Right kidney (tissue), 1 donor: ENCODE data around the gene SNX14.
"Not testable (repeated sequence)": the region's sequence is repeated elsewhere in the genome, so short reads cannot be mapped to it uniquely, and the experiment has no call there.

ENCODE experiments used
- DNase-seq: peaks from one replicate; pipeline ENCODE4 v3.0.0-alpha.2; 2016

The SNX14 gene

DNA sequence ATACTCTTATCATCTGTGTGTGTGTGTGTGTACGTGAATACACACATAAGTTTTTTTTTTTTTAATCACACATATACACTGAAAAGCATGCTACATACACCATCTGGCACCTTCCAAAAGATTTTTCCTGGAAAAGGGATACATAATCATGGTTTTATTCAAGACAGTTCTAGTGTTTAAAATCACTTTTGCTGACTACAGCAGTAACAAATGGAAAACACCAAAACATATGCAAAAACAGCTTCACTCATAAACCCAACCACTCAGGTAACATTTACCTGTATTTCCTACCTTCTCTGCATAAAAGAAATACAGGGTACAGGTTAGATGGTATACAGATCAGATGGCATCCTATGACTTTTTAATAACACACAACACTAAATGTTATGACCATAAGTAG, 2.5 kb downstream of the SNX14 start:
- no peak for DNase-seq

GRCh38 chr6:85585741-85586140, 7.9 kb downstream of the SNX14 start:
- no peak for DNase-seq

DNA sequence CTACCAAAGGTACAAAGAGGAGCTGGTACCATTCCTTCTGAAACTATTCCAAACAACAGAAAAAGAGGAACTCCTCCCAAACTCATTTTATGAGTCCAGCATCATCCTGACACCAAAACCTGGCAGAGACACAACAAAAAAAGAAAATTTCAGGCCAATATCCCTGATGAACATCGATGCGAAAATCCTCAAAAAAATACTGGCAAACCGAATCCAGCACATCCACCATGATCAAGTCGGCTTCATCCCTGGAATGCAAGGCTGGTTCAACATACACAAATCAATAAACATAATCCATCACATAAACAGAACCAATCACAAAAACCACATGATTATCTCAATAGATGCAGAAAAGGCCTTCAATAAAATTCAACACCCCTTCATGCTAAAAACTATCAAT, 10.8 kb downstream of the SNX14 start:
- DNase-seq, result not testable (repeated sequence)

DNA sequence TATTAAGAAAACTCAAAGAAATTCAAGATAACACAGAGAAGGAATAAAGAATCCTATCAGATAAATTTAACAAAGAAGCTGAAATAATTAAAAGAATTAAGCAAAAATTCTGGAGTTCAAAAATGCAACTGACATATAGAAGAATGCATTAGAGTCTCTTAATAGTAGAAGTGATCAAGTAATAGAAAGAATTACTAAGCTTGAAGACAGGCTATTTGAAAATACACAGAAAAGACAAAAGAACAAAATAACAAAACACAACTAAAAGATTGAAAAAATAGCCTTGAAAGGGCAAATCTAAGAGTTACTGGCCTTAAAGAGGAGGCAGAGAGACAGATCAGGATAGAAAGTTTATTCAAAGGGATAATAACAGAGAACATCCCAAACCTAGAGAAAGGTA, 12.1 kb downstream of the SNX14 start:
- DNase-seq, result no peak

DNA sequence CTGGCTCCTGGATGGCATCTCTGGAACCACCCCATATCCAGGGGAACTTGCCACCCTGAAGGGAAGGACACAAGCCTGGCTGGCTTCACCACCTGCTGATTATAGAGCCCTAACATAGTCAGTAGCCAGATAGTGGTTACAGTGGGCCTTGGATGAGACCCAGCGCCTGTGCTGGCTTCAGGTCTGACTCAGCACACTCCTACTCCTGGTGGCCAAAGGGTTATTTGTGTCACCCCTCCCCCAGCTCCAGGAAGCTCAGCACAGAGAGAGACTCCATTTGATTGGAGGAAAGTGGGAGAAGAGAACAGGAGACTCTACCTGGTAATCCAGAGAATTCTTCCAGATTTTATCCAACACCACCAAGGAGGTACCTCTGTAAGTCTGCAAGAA, 12.8 kb downstream of the SNX14 start:
- DNase-seq, result no peak

DNA sequence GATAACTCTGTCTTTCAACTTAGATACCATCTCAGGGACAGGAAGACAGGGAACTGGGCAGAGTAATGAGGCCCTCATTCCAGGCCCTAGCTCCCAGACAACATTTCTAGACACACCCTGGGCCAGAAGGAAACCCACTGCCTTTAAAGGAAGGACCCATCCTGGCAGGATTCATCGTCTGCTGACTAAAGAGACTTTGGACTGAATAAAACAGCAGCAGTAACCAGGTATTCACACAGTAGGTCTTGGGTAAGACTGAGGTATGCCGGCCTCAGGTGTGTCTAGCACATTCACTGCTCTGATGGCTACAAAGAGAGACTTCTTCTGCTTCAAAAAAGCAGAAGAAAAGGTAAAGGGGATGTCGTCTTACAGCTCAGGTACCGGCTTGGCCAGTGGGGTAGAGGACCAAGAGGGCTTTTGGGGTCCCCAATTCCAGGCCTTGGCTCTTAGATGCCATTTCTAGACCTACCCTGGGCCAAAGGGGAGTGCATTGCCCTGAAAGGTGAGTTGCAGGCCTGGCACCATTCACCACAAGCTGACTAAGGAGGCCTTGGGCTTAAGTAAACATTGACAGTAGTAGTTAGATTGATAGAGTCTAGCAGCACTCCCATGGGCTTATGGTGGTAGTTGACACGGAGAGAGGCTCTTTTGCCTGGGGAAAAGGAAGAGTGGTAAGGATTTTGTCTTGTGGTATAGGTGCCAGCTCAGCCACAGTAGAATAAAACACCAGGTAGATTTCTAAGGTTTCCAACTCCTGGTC, 13.4 kb downstream of the SNX14 start:
- DNase-seq, result no peak

- DNase-seq, result no peak
Measured at GRCh38 chr6:85579581-85579980, 14.1 kb downstream of the SNX14 start.

GRCh38 chr6:85576476-85576875, 17.2 kb downstream of the SNX14 start:
- no peak for DNase-seq

GRCh38 chr6:85574932-85575598, 18.6 kb downstream of the SNX14 start:
- DNase-seq, result no peak

DNA sequence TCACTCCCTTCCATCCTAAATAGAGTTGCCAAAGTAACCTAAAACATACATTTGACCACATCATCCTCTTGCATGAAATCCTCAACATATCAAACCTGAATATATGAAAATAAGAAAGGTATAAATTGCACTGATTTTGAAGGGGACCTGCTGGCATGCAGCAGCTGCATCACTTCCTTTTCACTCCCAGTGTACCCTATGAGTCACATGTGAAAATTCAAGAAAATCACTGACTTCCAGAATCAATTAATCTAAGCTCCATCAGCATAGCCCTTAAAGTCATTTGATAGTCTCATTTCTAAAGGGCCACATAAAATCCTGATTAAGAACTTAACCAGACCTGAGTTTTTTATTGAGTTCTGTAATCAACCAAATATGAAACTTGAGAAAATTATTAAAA, 24.3 kb downstream of the SNX14 start:
- no peak for DNase-seq

- no peak for DNase-seq
Measured at GRCh38 chr6:85568411-85568810, 25.2 kb downstream of the SNX14 start.

DNA sequence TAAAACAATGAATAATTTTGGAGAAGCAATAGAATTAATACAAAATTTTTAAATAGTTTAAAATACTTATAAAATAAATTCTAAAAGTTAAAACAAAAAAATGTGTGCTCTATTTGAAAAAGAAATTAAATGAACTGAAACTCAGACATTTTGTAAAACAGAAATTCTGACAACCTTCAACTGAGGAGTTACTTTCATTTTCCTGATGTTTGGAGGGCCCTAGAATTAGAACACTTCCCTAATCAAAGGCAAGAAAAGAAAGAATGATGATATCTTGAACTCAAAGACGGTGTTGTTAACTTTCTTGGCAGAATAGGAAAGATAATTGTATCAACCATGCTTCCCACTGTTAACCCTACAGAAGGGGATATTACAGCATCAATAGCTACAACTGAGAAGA, 27.9 kb downstream of the SNX14 start:
- no peak for DNase-seq

GRCh38 chr6:85564223-85564622, 29.4 kb downstream of the SNX14 start:
- DNase-seq, result not testable (repeated sequence)

GRCh38 chr6:85561750-85562357, 31.8 kb downstream of the SNX14 start:
- DNase-seq, result no peak

GRCh38 chr6:85556992-85557668, 36.5 kb downstream of the SNX14 start:
- no peak for DNase-seq

DNA sequence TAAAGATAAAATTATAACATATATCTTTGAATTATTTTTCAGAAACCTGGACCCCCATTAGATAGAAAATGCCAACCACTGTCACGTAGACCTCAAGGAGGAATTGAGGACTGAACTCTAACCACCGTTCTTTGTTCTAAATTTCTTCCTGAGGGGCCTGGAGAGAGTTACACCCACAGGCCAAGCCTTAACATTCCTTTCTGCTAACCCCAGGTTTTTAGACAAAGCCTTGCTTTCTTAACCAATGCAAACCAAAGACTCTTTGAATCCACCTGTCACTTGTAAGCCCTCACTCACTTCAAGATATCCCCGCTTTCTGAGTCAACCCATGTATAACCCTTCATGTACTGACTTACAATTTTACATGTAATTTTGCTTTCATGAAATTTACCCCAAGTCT, 41.0 kb downstream of the SNX14 start:
- no peak for DNase-seq

GRCh38 chr6:85551264-85551663, 42.4 kb downstream of the SNX14 start:
- no peak for DNase-seq

DNA sequence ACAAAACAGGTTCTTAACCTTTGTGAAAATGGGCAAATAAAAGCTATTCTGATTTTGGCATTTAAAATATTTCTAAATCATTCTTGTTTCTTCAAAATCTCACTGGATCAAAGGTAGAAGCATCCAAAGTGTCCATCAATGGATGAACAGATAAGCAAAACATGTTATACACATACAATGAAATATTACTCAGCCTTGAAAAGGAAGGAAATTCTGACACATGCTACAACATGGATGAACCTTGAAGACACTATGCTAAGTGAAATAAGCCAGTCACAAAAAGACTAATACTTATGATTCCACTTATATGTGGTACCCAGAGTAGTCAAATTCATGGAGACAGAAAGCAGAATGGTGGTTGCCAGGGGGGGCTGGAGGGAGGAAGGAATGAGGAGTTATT, 45.9 kb downstream of the SNX14 start:
- DNase-seq, result no peak

DNA sequence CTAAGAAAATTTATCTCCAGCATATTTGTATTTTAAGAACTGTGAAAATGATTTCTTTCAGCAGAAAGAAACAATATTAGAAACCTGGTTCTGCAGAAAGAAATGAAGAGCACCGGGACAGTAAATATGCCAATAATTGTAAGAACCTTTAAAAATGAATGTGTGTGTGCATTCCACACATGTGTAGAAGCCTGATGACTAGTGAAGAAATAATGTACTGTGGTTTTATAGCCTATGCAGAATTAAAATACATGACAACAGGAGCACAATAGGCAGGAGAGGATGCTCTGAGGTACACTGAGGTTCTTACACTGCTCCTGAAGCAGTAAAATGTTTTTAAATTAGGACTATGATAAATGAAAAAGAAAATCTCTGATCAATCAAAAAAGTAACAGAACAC, 48.9 kb downstream of the SNX14 start:
- DNase-seq, result no peak

- no peak for DNase-seq
Measured at GRCh38 chr6:85537055-85537494, 56.6 kb downstream of the SNX14 start.

- not testable (repeated sequence) for DNase-seq
Measured at GRCh38 chr6:85524281-85524680, 69.4 kb downstream of the SNX14 start.

GRCh38 chr6:85516168-85516567, 77.5 kb downstream of the SNX14 start:
- no peak for DNase-seq

- DNase-seq, result no peak
Measured at GRCh38 chr6:85506441-85507093, 87.1 kb downstream of the SNX14 start.
